Kidney (tissue), 14 donors: ENCODE results near the gene MED27. TPM values are rescaled to one million over a fixed set of nuclear protein-coding genes. Genes with fewer than 3 reads are reported as not detected.

Experiments
- DNase-seq, 5 donors: peaks; one replicate each; pipeline ENCODE4 v3.0.0-alpha.2; 2013 to 2020
- FAIRE-seq: peaks from 2 replicates; lab custom pipeline; 2012; peaks lifted over from hg19 to GRCh38; lab: Jason Lieb, UNC
- H3K27ac ChIP-seq, 2 donors: one replicate each; pipeline ENCODE4 v1.7.0; 2013; ENCODE audit warnings: low read depth in 2 of 2, low read length in 2 of 2, inconsistent platforms in 1 of 2
- H3K27me3 ChIP-seq: one replicate; pipeline ENCODE4 v1.7.1; 2013; ENCODE audit warnings: low read length, inconsistent platforms; ENCODE audit not compliant: control insufficient read depth, insufficient read depth
- H3K36me3 ChIP-seq, 3 donors: one replicate each; pipeline versions ENCODE4 v1.7.0 to v1.7.1; 2013; ENCODE audit warnings: low read length in 3 of 3, control low read depth in 1 of 3, inconsistent platforms in 1 of 3; ENCODE audit not compliant: insufficient read depth in 3 of 3, control insufficient read depth in 2 of 3
- H3K4me1 ChIP-seq, 3 donors: one replicate each; pipeline versions ENCODE4 v1.7.0 to v1.7.1; 2013; ENCODE audit warnings: low read length in 3 of 3, inconsistent platforms in 1 of 3, low read depth in 1 of 3; ENCODE audit not compliant: control insufficient read depth in 2 of 3, insufficient read depth in 2 of 3
- H3K4me3 ChIP-seq, 3 donors: one replicate each; pipeline versions ENCODE4 v1.7.0 to v1.8.1; 2013; ENCODE audit warnings: low read length in 3 of 3, control low read depth in 1 of 3, inconsistent platforms in 1 of 3
- H3K9ac ChIP-seq, 3 donors: one replicate each; pipeline versions ENCODE4 v1.7.0 to v1.7.1; 2013; ENCODE audit warnings: low read length in 3 of 3, control low read depth in 1 of 3, inconsistent platforms in 1 of 3
- H3K9me3 ChIP-seq, 3 donors: one replicate each; pipeline versions ENCODE4 v1.7.0 to v1.7.1; 2013; ENCODE audit warnings: low read length in 3 of 3, control low read depth in 1 of 3, inconsistent platforms in 1 of 3; ENCODE audit not compliant: control insufficient read depth in 2 of 3, insufficient read depth in 1 of 3
- intact Hi-C: fragments of 100-400 bp; cut with DNase I; formaldehyde crosslinking; loops from one replicate; pipeline ENCODE4 v1.11.1; 2022
- polyA plus RNA-seq: library from polyadenylated mRNA; stranded (reverse); fragments of 350-450 nt; fragmentation: Illumina TruSeq; extraction: RNeasy Lipid Tissue Mini Kit (QIAGEN cat#74804); gene quantifications from one replicate; pipeline ENCODE4 v1.2.3, GENCODE V29; 2014; ENCODE audit warnings: low read depth, low replicate concordance; ENCODE audit not compliant: insufficient read depth
- total RNA-seq: library from RNA; stranded (reverse); fragmentation: NEBNext Ultra II Directional; extraction: Animal tissue kit (Norgen Biotek cat#: 25700); gene quantifications from one replicate; pipeline ENCODE4 v1.2.1, GENCODE V29; 2021
- TF ChIP-seq, protein P1 (sequence below): IDR thresholded peaks from 3 replicates; pipeline ENCODE4 v1.5.1; 2012; ENCODE audit warnings: mild to moderate bottlenecking, moderate library complexity, borderline replicate concordance; ENCODE audit not compliant: insufficient read depth; ENCODE audit errors: extremely low read depth
- donor health status: control.
- donor health status: control.
- donor health status: control.
- donor health status: control.
- donor health status: control.
- donor health status: DM: yes; HTN: yes; CAD: no.
- donor health status: Normal renal cell carcinoma (clear cell type).

The MED27 gene
- total and polyA plus RNA-seq, 2 donors from 2014 or later = 15.9 to 23.1 TPM

- no peaks in the 10 kb centered on the region for H3K9me3 ChIP-seq
- intact Hi-C loops = no loop called here
- no peaks in the 10 kb centered on the region for H3K36me3 ChIP-seq
- TF ChIP-seq, protein P1, sequence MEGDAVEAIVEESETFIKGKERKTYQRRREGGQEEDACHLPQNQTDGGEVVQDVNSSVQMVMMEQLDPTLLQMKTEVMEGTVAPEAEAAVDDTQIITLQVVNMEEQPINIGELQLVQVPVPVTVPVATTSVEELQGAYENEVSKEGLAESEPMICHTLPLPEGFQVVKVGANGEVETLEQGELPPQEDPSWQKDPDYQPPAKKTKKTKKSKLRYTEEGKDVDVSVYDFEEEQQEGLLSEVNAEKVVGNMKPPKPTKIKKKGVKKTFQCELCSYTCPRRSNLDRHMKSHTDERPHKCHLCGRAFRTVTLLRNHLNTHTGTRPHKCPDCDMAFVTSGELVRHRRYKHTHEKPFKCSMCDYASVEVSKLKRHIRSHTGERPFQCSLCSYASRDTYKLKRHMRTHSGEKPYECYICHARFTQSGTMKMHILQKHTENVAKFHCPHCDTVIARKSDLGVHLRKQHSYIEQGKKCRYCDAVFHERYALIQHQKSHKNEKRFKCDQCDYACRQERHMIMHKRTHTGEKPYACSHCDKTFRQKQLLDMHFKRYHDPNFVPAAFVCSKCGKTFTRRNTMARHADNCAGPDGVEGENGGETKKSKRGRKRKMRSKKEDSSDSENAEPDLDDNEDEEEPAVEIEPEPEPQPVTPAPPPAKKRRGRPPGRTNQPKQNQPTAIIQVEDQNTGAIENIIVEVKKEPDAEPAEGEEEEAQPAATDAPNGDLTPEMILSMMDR = no peak
- H3K4me1 ChIP-seq = no peaks in the 10 kb centered on the region
- no peaks in the 10 kb centered on the region for H3K27me3 ChIP-seq
- FAIRE-seq = no peak
- H3K4me3 ChIP-seq = no peak overlapping the region
- no peak overlapping the region for H3K27ac ChIP-seq
- H3K9ac ChIP-seq = no peak overlapping the region
- DNase-seq = no peak
Measured at GRCh38 chr9:132108728-132109127, 29.1 kb upstream of the MED27 start.

DNA sequence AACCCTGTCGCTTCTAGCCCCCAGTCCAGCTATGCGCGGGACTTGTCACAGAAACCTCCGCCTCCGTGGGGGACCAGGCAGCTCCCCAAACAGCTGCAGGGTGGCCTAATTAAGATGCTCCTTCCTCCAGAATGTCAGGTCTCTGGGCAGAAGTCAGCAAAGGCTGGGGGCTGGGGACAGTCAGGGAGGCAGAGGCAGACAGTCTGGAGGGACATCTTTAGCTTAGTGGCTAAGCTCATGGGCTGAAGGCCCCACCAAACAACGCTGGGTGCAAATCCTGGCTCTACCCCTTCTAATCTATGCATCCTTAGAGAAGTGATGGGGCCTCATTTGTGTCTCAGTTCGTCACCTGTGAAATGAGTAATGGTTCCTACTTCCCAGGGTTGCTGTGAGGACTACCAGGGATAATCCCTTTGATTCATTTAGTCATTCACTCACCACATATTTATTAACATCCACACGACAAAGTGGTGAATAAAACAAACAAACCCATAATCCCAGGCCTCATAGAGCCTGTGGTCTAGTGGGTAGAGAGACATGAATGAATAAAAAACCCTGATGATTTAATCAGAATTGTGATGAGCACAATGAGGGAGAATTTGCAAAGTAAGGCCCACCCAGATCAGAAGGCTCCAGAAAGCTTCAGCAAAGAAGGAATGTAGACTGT is 20.2 kb upstream of the MED27 start:
- Histone ChIP-seq H3K36me3 (no peaks in the 10 kb centered on the region), H3K4me3 (no peak overlapping the region), H3K4me1 (no peaks in the 10 kb centered on the region), H3K27ac (no peak overlapping the region), H3K27me3 (no peaks in the 10 kb centered on the region), H3K9me3 (no peaks in the 10 kb centered on the region), H3K9ac (no peak overlapping the region)
- no peak for FAIRE-seq
- TF ChIP-seq, protein P1 = no peak
- intact Hi-C loops = no loop called here
- DNase-seq = no peak

DNA sequence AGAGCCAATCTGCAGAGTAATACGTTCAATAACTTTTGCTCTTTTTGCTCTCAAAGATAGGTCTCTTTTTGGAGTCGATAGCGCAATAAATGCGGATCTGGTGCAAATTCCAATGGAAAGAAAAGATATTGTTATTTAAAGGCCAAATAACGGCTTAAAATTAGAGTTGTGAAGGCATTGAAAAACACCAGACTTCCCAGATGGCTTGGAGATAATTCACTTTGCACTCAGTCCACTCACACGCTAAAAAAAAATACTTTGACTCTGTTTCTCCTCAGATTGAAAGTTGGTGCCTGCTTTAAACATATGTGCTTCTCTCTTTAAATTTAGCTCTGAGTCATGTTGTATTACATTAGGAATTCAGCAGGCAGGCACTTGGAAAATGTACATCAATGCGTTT is 19.5 kb upstream of the MED27 start:
- no peak for FAIRE-seq
- DNase-seq = no peak
- Histone ChIP-seq H3K9ac (no peak overlapping the region), H3K27me3 (no peaks in the 10 kb centered on the region), H3K27ac (no peak overlapping the region), H3K36me3 (no peaks in the 10 kb centered on the region), H3K4me1 (no peaks in the 10 kb centered on the region), H3K4me3 (no peak overlapping the region), H3K9me3 (no peaks in the 10 kb centered on the region)
- TF ChIP-seq, protein P1 = no peak
- intact Hi-C loops = no loop called here
